ENCODE data around the gene COMTD1. TPM values are rescaled to one million over a fixed set of nuclear protein-coding genes. Genes with fewer than 3 reads are reported as not detected.

COMTD1 gene
- total and polyA plus RNA-seq, 2 of the 8 experiments (the other 6 are each of a cell fraction or from before 2014, with no cell fraction given): 31.9 to 42.4 TPM

- TF ChIP-seq CHD7 (IDR thresholded peaks at IDR 0.05; ENCODE audit: insufficient replicate concordance, low read length): no peak
- no peak for TF ChIP-seq EP300 (IDR thresholded peaks at IDR 0.05; ENCODE audit: borderline replicate concordance in 1 of 2, low read depth in 2 of 2, low read length in 2 of 2)
Measured at GRCh38 chr10:75228278-75228677, 7.5 kb downstream of the COMTD1 start (continued).
